ENCODE measurements around the gene BRD3OS.
A peak's percentile ranks its signal among the peaks of the same experiment; 100 is the strongest.

Gene BRD3OS

GRCh38 chr9:134053941-134054761 lies 28.9 kb downstream of the BRD3OS start:
- DNase-seq, result peak in 1 of 5 donors; percentile 6

DNA sequence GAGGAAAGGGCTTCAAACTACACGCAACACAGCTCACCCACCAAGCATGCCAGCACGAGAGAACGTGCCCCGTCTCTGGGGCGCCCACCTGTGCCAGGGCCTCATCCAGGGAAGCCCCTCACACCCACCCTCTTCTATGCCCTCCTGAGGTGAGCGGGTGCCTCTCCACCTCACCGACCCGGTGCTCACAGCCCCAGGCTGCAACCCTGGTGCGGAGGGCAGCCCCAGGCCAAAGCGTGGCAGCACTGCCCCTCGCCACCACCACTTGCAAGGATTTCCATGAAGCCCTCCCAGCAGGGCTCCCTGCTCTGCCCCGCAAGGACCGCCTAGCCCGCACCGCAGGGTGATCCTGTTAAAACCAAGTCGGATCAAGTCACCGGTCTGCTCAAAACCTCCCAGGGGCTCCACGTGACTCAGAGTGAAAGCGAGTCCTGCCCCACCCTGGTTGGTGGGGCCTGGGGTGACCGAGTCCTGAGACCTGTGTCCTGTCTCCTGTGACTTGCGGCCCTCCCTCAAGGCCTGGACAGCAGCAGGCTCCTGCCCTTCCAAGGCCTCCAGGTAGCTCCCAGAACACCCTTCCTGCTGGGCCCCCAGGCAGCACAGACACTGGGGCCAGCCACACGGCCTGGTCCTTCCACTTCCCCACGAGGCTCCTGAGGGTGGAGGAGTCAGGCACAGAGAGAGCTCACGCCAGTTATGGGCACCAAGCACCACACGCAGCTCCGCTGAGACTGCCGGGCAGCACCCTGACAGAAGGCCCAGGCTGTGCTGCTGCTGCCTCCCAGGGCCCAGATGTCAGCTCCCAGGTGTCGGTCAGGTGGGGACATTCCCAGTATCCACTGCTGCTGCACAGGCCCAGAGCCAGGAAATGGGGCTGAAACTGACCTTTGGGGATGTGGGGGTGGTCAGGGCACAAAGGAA lies 29.9 kb downstream of the BRD3OS start:
- peak in 1 of 5 donors; percentile 9 for DNase-seq

GRCh38 chr9:134055981-134056461 lies 30.7 kb downstream of the BRD3OS start:
- peak in 1 of 5 donors; percentile 11 for DNase-seq

GRCh38 chr9:134056483-134057306 lies 31.4 kb downstream of the BRD3OS start:
- peak in 1 of 5 donors; percentile 11 for DNase-seq

DNA sequence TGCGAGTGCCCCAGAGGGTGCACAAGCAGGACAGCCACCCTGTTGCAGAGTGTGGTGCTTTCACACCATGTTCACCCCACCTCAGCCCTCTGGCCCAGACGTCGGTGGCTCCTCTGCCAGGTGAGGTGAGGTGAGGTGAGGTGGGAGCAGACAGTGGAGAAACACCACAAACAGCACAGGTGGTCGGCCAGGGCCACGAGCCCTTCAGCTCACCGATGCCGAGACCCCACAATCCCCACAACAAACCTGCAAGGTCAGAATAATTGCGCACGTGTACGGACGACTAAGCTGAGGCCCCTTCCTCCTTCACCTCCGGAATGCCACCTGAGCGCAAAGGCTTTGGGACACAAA lies 32.0 kb downstream of the BRD3OS start:
- peak in 1 of 5 donors; percentile 4 for DNase-seq

DNA sequence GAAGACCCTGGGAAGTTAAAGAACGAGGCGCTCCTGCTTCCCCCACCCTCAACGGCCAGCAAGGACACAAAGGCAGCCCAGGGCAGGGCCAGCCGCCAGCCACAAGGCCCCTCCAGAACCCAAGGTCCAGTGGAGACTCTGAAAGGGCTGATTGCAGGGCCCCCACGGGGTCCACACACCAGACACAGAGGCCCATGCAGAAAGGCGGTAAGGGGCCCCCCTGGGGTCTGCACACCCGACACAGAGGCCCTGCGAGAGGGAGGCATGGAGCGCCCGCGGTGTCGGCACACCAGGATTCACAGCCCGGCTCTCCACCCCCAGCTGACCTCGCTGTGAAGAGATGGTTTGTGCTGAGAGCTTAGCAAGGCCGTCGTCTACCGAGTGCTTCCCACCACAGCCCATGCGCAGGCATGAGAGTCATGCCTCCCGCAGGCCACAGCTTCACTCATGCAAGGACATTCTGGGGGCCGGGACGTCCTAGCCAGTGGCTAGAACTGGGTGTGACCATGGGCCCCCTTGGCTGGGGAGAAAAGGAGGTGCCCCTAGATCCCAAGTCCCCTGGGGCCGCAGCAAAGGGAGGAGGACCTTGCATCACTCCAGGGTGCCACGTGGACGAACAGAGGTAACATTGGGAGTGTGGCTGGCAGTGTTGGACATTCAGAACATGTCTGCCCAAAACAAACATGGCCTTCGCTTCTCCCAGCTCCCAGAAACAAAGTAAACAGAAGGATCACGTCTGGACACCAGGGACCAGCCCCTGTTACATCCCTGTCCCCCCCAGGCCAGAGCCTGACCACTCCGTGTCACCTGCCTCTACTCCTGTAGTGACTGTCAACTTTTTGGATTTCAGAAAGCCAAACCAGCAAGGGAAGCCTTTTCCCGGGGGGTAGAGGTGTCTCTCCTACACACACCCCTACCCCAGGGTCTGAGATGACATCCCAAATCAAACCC lies 32.7 kb downstream of the BRD3OS start:
- DNase-seq, result peak in 1 of 5 donors; percentile 8

DNA sequence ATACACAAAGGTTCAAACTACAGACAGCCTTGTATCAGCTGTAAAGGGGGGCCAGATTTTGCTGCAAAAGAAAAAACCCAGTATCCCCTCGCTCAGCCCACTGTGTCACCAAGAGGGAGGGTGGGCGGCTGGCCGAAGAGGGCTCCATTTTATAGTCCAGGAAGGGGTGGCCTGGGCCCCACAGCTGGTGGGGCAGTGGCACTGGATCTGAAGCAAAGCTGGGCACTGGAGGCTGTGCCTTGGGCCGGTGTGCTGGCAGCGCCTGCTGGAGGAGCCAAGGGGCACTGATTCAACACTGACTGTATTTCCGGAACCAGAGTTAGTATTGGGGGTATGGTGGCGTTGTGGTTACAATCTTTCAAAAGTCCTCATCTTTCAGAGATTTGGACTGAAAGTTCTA lies 33.4 kb downstream of the BRD3OS start:
- peak in 1 of 5 donors; percentile 2 for DNase-seq

DNA sequence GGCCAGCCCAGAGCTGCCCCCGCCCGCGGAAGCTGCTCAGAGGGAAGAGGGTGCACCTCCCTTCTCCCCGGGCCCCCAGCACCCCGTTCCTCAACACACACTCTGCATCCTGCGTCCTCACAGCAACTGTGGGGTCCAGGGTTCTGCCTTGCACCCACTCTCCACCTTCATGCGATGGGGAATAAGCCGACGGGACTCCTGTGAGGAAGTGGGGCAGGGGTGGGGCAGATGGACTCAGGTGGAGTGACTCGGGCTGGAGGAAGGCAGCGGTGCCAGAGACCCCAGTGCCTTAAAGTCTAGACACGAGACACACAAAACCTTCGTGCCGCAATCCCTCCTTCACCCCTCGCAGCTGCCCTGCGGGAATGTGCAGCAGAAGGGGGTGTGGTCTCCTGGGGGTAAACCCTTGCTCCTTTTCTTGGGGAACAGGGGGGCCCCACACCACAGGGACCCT lies 33.9 kb downstream of the BRD3OS start:
- peak in 1 of 5 donors; percentile 3 for DNase-seq

DNA sequence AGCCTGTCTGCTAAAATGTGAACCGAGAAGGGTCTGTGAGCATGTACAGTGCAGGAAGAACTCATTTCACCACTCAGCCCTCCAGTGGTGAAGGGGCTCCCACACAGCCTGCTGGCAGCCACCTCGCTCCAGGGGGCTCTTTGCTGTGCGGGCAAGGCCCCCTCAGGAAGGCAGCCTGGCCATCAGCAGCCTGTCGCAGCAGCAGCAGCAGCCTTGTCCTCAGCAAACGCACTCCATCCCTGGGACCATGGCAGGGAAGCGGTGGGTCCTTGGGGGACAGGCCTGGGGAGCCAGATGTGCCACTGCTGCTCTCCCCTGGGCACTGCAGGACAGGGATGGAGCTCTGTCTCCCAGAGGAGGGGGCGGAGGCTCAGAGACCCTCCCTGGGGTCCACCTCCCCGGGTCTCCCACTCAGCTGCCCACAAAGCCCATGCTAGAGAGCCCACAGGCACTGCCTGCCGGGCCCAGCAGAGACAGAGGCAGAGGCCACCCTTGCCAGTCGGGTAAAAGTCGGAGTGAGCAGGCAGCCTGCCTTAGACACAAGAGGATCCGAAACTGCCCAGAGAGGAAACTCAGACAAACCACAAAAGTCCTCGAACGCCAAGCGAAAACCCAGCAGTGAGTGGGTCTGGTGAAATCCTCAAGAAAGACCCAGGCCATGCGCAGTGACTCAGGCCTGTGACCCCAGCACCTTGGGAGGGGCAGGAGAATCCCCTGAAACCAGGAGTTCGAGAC lies 34.5 kb downstream of the BRD3OS start:
- peak in 1 of 5 donors; percentile 30 for DNase-seq

GRCh38 chr9:134060546-134060945 lies 35.3 kb downstream of the BRD3OS start:
- DNase-seq, result no peak

- DNase-seq, result no peak
Measured at GRCh38 chr9:134061019-134061687, 35.9 kb downstream of the BRD3OS start.

GRCh38 chr9:134061688-134062371 lies 36.5 kb downstream of the BRD3OS start:
- no peak for DNase-seq

- DNase-seq, result no peak
Measured at GRCh38 chr9:134062461-134063087, 37.3 kb downstream of the BRD3OS start.

GRCh38 chr9:134063088-134063570 lies 37.8 kb downstream of the BRD3OS start:
- no peak for DNase-seq

- DNase-seq, result no peak
Measured at GRCh38 chr9:134063571-134064450, 38.5 kb downstream of the BRD3OS start.

DNA sequence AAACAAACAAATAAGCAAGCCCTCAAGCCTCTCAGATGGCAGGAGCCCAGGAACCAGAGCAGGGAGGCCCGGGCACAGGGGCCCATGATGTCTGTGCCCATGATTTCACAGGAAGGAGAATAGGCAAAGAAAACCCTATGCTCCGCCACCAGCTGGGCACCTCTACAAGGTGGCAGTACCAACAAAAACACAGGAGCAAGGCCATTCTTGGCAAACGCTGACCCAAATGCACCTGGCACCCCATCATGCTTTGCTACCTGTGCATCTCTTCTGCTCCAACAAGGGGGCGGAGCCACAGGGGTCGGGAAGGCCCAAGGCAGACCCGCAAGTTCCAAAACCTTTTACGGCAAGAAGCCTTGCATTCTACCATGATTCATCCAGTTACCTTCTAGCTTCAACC lies 39.4 kb downstream of the BRD3OS start:
- DNase-seq, result no peak

DNA sequence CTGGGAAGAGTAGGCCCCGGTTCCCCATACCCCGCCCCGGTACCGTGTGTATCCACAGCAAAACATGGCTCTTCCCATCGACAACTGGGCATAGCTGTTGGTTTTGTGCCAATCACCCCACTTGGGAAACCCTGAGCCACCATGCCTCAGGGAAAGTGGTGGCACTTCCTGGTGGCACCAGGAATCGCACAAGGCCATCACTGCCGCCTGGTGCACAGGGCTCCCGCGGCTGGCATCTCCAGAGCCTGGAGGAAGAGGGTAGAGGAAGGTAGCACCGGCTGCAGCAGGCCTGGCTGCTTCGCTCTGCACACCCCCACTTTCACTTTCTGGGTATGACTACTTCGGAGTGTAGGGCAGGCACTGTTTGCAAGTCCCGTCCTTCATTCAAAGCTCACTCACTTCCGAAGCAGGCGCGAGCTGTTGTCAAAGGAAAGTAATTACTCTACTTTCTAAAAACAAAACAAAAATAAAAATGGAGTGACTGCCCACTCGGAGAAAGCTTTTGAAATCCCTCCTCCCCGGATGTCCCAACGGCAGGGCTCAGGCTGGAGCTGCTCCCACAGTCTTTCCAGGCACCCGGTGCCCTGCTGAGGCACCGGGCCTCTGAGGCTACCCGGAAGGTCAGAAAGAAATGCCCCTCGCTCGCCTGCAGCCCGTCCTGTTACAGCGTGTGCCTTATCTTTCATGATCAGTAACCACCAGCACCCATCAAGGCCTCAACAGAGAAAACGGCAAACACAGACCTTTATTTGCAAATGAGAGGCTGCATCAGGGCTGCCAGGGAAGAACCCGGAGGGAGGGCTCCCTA lies 40.5 kb downstream of the BRD3OS start:
- DNase-seq, result peak in 3 of 5 donors; percentile 27 to 86 (median 41)
